ENCODE results near the gene KCNC4.

Gene KCNC4

GRCh38 chr1:110241516-110241915 is 31.4 kb downstream of the KCNC4 start:
- no peak for DNase-seq (ENCODE audit: extremely low spot score)
- TF ChIP-seq NFRKB (IDR thresholded peaks at IDR 0.05), result no peak
- no peak for TF ChIP-seq ELF4 (IDR thresholded peaks at IDR 0.05)
- no peak for TF ChIP-seq FOXK2 (IDR thresholded peaks at IDR 0.05)
- TF ChIP-seq, protein P1, sequence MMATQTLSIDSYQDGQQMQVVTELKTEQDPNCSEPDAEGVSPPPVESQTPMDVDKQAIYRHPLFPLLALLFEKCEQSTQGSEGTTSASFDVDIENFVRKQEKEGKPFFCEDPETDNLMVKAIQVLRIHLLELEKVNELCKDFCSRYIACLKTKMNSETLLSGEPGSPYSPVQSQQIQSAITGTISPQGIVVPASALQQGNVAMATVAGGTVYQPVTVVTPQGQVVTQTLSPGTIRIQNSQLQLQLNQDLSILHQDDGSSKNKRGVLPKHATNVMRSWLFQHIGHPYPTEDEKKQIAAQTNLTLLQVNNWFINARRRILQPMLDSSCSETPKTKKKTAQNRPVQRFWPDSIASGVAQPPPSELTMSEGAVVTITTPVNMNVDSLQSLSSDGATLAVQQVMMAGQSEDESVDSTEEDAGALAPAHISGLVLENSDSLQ (IDR thresholded peaks at IDR 0.05), result no peak
- TF ChIP-seq SP1 (IDR thresholded peaks at IDR 0.05), result no peak
- TF ChIP-seq FOXM1 (IDR thresholded peaks at IDR 0.05; ENCODE audit: borderline replicate concordance), result no peak
- ChIA-PET POLR2A (interaction anchor here (1.1 kb wide), 1 partner anchor 31 kb away, joined by 3 read pairs; the partner anchor contains the start of gene KCNC4), CTCF (no interaction called here)

- TF ChIP-seq SUZ12 (IDR thresholded peaks at IDR 0.05) (no peak), SP1 (IDR thresholded peaks at IDR 0.05) (no peak), ELF4 (IDR thresholded peaks at IDR 0.05) (no peak), TARDBP (IDR thresholded peaks at IDR 0.05) (no peak), FOXM1 (IDR thresholded peaks at IDR 0.05; ENCODE audit: borderline replicate concordance) (no peak), FOXK2 (IDR thresholded peaks at IDR 0.05) (no peak), FOXA1 (IDR thresholded peaks at IDR 0.05) (no peak), HDGF (IDR thresholded peaks at IDR 0.05; ENCODE audit: borderline replicate concordance) (no peak), BHLHE40 (IDR thresholded peaks at IDR 0.05; ENCODE audit: borderline replicate concordance) (no peak), CTBP1 (IDR thresholded peaks at IDR 0.05; ENCODE audit: borderline replicate concordance) (no peak), NFRKB (IDR thresholded peaks at IDR 0.05) (no peak), ARNT (IDR thresholded peaks at IDR 0.05) (no peak), ZNF384 (IDR thresholded peaks at IDR 0.05) (no peak), L3MBTL2 (conservative IDR thresholded peaks at IDR 0.05) (no peak), LEF1 (IDR thresholded peaks at IDR 0.05; ENCODE audit: borderline replicate concordance) (no peak)
- TF ChIP-seq, protein P1 (IDR thresholded peaks at IDR 0.05), result no peak
- POLR2A ChIA-PET, result interaction anchor here (1.1 kb wide), 1 partner anchor 32 kb away, joined by 3 read pairs; the partner anchor contains the start of gene KCNC4
- no peak for DNase-seq (ENCODE audit: extremely low spot score)
- CTCF ChIA-PET, result no interaction called here
Measured at GRCh38 chr1:110242062-110242461, 31.9 kb downstream of the KCNC4 start.

- CTCF ChIA-PET, result no interaction called here
Measured at GRCh38 chr1:110242731-110243130, 32.6 kb downstream of the KCNC4 start.

GRCh38 chr1:110243146-110243545 is 33.0 kb downstream of the KCNC4 start:
- ChIA-PET POLR2A (no interaction called here), CTCF (no interaction called here)
- no peak for TF ChIP-seq BHLHE40 (IDR thresholded peaks at IDR 0.05; ENCODE audit: borderline replicate concordance)
- no peak for DNase-seq (ENCODE audit: extremely low spot score)

More at GRCh38 chr1:110242731-110243130, 32.6 kb downstream of the KCNC4 start:
- no peak for TF ChIP-seq SP1 (IDR thresholded peaks at IDR 0.05)
- no peak for TF ChIP-seq ELF4 (IDR thresholded peaks at IDR 0.05)
- POLR2A ChIA-PET, result no interaction called here
- no peak for DNase-seq (ENCODE audit: extremely low spot score)

- DNase-seq (ENCODE audit: extremely low spot score), result no peak
- CTCF ChIA-PET, result no interaction called here
- TF ChIP-seq ELF4 (IDR thresholded peaks at IDR 0.05), result no peak
- no peak for TF ChIP-seq CTBP1 (IDR thresholded peaks at IDR 0.05; ENCODE audit: borderline replicate concordance)
- no peak for TF ChIP-seq LEF1 (IDR thresholded peaks at IDR 0.05; ENCODE audit: borderline replicate concordance)
- TF ChIP-seq BHLHE40 (IDR thresholded peaks at IDR 0.05; ENCODE audit: borderline replicate concordance), result no peak
- TF ChIP-seq SUZ12 (IDR thresholded peaks at IDR 0.05), result no peak
- TF ChIP-seq, protein P1 (IDR thresholded peaks at IDR 0.05), result no peak
- TF ChIP-seq ZNF384 (IDR thresholded peaks at IDR 0.05), result no peak
- POLR2A ChIA-PET, result no interaction called here
Measured at GRCh38 chr1:110243574-110243973, 33.5 kb downstream of the KCNC4 start.

DNA sequence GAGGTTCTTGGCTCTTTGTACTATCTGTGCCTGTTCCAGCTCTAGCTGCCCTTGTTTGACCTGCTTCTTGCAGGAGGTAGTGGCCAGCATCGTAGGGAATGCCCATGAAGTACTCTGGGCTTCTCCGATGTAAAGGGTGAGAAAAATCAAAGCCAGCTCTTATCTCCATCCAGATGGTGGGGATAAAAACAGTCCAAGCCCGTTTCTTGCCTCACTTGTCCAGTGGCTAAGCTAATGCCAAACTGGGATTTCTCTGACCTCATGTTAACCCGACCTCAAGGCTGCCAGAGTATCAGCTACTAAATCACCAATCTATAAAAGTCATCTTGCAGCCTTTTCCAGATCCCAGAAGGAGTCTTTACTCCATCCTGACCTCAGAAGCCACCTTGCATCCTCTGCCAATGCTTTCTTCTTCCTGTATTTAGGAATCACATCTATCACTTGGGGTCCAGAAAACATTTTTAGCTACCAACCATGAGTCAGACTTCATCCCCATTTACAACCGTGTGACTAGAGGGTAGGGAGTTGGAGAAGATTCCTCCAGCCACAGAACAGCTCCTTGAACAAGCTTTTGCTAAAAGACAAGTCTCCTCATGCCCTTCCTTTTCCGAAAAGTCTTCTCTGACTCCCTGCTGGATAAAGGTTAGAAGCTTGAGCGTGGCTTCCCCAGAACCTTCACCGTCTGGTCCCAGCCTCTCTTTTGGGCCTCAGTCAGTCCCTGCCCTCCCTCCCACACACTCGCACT is 35.9 kb downstream of the KCNC4 start:
- ChIA-PET POLR2A (interaction anchor here (1.4 kb wide), 1 partner anchor 92 kb away, joined by 3 read pairs; no protein-coding TSS in a partner anchor), CTCF (interaction anchor here (0.8 to 1.2 kb wide), 2 partner anchors 45 to 249 kb away, joined by 3 to 4 read pairs; no protein-coding TSS in a partner anchor)
- DNase-seq (ENCODE audit: extremely low spot score), result no peak
- no peak for TF ChIP-seq LEF1 (IDR thresholded peaks at IDR 0.05; ENCODE audit: borderline replicate concordance)
- TF ChIP-seq SUZ12 (IDR thresholded peaks at IDR 0.05), result no peak
- TF ChIP-seq FOXA1 (IDR thresholded peaks at IDR 0.05), result no peak
- TF ChIP-seq ARNT (IDR thresholded peaks at IDR 0.05), result no peak
- no peak for TF ChIP-seq NFRKB (IDR thresholded peaks at IDR 0.05)
- no peak for TF ChIP-seq TARDBP (IDR thresholded peaks at IDR 0.05)
- TF ChIP-seq L3MBTL2 (conservative IDR thresholded peaks at IDR 0.05), result no peak
- TF ChIP-seq SP1 (IDR thresholded peaks at IDR 0.05), result no peak
- TF ChIP-seq HDGF (IDR thresholded peaks at IDR 0.05; ENCODE audit: borderline replicate concordance), result no peak
- no peak for TF ChIP-seq CTBP1 (IDR thresholded peaks at IDR 0.05; ENCODE audit: borderline replicate concordance)
- TF ChIP-seq FOXM1 (IDR thresholded peaks at IDR 0.05; ENCODE audit: borderline replicate concordance), result no peak
- TF ChIP-seq, protein P1 (IDR thresholded peaks at IDR 0.05), result no peak
- no peak for TF ChIP-seq ELF4 (IDR thresholded peaks at IDR 0.05)
- TF ChIP-seq ZNF384 (IDR thresholded peaks at IDR 0.05), result no peak
